Bronchial epithelial cell (primary cell): ENCODE measurements around the gene GRID2. TPM values are rescaled to one million over a fixed set of nuclear protein-coding genes. Genes with fewer than 3 reads are reported as not detected.

Experiments used
- DNase-seq: peaks from one replicate; pipeline ENCODE4 v3.0.0-alpha.2; 2010; ENCODE audit warnings: low read depth
- FAIRE-seq: peaks from 2 replicates; lab custom pipeline; 2011; peaks lifted over from hg19 to GRCh38; lab: Jason Lieb, UNC
- H3K27me3 ChIP-seq: 2 replicates; pipeline ENCODE4 v1.5.1; 2011; ENCODE audit warnings: low read length; ENCODE audit not compliant: control insufficient read depth, insufficient read depth
- H3K36me3 ChIP-seq: 2 replicates; pipeline ENCODE4 v1.5.1; 2011; ENCODE audit warnings: low read length; ENCODE audit not compliant: control insufficient read depth, insufficient read depth
- H3K4me3 ChIP-seq: 2 replicates; pipeline ENCODE4 v1.5.1; 2011; ENCODE audit warnings: mild to moderate bottlenecking, low read depth, low read length, control low read depth
- CTCF ChIP-seq: IDR thresholded peaks from 2 replicates; pipeline ENCODE4 v1.5.1; 2011; ENCODE audit warnings: mild to moderate bottlenecking, moderate library complexity, low read length, control low read depth, inconsistent platforms; ENCODE audit not compliant: insufficient read depth, severe bottlenecking
- total RNA-seq: library from RNA; depleted of rRNA; stranded (reverse); fragments of >200 nt; gene quantifications from 2 replicates; pipeline ENCODE4 v1.2.1, GENCODE V29; 2014

Gene GRID2
- total RNA-seq, 1 donor from 2014 or later, result not detected

- DNase-seq (peak; percentile 98), FAIRE-seq (no peak)
- Histone ChIP-seq H3K27me3 (no peaks in the 10 kb centered on the region), H3K4me3 (no peak overlapping the region), H3K36me3 (no peaks in the 10 kb centered on the region)
- TF ChIP-seq CTCF, result no peak
Observed at GRCh38 chr4:92969650-92970379, 666.0 kb downstream of the GRID2 start.

DNA sequence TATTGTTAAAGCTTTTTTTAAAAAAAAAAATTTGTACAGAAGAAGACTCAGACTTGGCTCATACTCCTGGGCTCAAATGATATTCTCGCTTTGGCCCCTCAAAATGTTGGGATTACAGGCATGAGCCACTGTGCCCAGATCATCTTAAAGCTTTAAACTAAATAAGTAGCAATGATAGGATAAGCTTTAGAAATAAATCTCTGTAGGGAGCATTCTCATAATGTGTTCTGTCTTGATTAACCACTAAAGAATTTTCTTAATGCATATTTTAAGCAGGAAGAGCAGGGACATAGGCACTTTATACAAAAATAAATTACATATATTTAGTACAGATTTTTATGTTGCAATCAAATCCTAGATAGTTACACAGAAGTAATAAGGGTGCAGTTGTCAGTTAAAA, 667.2 kb downstream of the GRID2 start:
- Histone ChIP-seq H3K27me3 (no peaks in the 10 kb centered on the region), H3K4me3 (no peak overlapping the region), H3K36me3 (no peaks in the 10 kb centered on the region)
- DNase-seq (no peak), FAIRE-seq (no peak)
- TF ChIP-seq CTCF, result no peak

DNA sequence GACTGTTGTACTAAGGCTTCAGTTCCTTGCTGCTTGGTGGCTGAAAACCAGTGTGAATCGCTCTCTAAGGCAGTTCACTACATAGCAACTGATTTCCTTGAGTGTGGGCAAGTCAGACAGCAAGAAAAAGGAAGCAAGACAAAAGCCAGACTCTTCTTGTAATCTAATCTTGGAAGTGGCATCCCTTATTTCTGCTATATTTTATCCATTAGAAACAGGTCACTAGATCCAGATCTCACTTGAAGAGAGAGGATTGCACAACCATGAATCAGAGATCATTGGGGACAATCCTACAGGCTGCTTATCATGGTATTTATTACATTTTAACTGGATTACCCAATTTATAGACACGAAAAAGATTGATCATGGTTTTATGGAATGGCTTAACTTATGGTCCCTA, 684.5 kb downstream of the GRID2 start:
- FAIRE-seq, result no peak
- TF ChIP-seq CTCF, result no peak

GRCh38 chr4:92992758-92993157, 689.0 kb downstream of the GRID2 start:
- H3K36me3 ChIP-seq, result no peaks in the 10 kb centered on the region
- DNase-seq, result no peak
- FAIRE-seq, result no peak
- H3K27me3 ChIP-seq, result no peaks in the 10 kb centered on the region
- H3K4me3 ChIP-seq, result no peak overlapping the region
- no peak for TF ChIP-seq CTCF

More for the DNA sequence above, 684.5 kb downstream of the GRID2 start:
- H3K36me3 ChIP-seq, result no peaks in the 10 kb centered on the region
- no peaks in the 10 kb centered on the region for H3K27me3 ChIP-seq
- DNase-seq, result peak; percentile 21
- H3K4me3 ChIP-seq, result no peak overlapping the region

GRCh38 chr4:92994727-92995126, 691.0 kb downstream of the GRID2 start:
- Histone ChIP-seq H3K4me3 (no peak overlapping the region), H3K27me3 (no peaks in the 10 kb centered on the region), H3K36me3 (no peaks in the 10 kb centered on the region)
- FAIRE-seq (no peak), DNase-seq (no peak)
- no peak for TF ChIP-seq CTCF

DNA sequence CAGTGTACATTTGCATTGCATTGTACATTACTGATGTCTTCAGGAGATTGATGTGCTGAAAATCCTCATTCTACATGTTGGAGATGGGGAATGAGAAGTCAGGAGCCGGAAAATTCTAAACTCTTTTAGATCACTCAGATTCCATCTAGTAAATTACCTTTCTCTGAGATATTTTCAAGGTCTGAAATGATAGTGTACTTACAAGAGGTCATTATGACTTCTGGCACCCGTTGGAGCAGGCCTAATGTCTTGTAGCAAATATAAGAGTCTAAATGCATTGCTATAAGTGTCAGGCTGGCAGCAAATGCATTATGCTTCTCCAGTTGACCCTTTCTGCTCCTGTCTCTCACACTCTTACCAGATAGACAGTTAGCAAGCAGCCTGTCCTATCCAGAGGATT, 692.8 kb downstream of the GRID2 start:
- FAIRE-seq, result no peak
- no peak for TF ChIP-seq CTCF
- DNase-seq, result no peak
- Histone ChIP-seq H3K27me3 (no peaks in the 10 kb centered on the region), H3K4me3 (no peak overlapping the region), H3K36me3 (no peaks in the 10 kb centered on the region)
